Suppressor macrophage (primary cell): ENCODE data around the gene ATP8A2.
"Not testable (repeated sequence)": the region's sequence is repeated elsewhere in the genome, so short reads cannot be mapped to it uniquely, and the experiment has no call there.

ENCODE experiments used
- DNase-seq, 4 experiments: peaks; one replicate each; pipeline ENCODE4 v3.0.0-alpha.2; 2020 to 2022

The ATP8A2 gene

GRCh38 chr13:25771641-25772478, 400.1 kb downstream of the ATP8A2 start:
- no peak for DNase-seq

- not testable (repeated sequence) for DNase-seq
These were observed 400.8 kb downstream of the ATP8A2 start for GRCh38 chr13:25772534-25772933.

DNA sequence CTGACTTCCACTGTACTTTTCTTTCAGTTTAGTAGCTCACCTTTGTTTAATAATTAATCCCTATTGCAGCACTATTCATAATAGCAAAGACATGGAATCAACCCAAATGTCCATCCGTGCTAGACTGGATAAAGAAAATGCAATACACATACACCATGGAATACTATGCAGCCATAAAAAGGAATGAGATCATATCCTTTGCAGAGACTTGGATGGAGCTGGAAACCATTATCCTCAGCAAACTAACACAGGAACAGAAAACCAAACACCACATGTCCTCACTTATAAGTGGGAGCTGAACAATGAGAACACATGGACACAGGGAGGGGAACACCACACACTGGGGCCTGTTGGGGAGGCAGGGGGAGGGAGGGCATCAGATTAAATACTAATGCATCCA, 402.3 kb downstream of the ATP8A2 start:
- DNase-seq: not testable (repeated sequence)

DNA sequence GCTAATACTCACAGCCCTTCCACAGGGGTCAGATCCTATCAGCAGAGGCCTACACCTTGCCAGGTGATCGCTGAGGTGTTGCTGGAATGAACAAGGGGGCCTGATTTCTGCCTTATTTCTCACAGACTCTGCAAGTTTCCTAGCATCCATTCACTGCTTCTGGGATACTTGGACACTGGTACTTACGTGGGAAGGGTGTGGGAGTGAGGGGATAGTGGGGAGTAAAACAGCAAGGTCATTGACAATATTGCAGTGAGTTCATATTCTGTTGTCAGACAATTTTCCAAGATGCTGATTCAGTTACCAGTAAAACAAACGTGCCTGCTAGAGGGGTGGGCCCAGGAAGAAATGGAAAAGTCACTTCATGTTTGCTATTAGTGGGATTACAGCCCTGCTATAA, 403.5 kb downstream of the ATP8A2 start:
- DNase-seq: no peak

DNA sequence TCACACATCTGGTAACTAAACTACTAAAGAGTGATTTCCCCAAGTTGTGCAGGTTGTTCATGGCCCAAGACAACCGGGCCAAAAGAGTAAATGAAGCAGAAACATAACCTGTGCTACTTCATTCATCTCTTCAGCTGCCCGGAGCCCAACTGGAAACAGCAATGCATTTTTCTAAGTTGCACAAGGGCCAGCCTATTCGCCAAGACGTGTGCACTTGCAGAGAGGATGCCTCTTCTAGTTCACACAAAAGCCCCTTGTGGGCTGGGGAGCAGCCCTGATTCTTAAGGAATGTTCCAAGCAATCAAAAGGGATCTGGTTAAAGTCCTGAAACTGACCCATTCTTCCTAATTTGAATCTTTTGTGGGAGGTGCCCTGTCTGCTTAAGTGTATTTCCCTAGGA, 404.2 kb downstream of the ATP8A2 start:
- no peak for DNase-seq

DNA sequence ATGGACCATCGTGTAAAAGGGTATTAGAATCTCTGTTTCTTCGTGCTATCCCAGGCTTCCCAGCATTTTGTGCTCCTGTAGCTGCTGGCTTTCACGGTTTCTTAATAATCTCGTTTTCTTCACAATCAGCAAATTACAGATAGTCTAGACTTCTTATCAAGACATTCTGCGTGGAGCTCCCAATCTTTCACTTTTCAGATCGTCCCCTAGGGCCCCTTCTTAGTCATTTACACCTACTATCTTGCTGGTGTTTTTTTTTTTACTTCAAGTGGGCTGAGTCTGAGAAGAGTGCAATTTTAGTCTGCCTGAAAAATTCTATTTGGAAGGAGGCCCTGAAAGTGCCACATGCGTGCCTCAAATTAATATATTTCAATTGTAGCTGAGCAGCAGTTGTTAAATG, 404.9 kb downstream of the ATP8A2 start:
- no peak for DNase-seq

DNA sequence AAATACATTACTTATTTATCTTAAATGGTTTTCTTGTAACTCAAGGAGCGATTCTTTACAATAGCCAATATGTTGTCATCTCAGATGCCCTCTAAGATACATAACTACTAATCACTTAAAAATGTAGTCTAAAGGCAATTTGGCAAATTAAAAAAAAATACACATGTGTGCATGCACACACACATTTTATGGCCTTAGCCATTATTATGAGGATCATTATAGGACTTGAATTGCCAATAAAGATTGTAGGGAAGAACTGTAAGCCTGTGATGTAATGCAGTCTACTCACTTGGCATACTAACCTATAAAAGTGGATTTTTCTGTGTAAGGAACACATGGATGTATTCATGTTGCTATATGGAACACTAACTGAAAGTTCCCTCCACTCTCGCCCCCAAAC, 405.7 kb downstream of the ATP8A2 start:
- DNase-seq: no peak

GRCh38 chr13:25778365-25778764, 406.6 kb downstream of the ATP8A2 start:
- peak in 1 of 4 experiments; percentile 1 for DNase-seq

DNA sequence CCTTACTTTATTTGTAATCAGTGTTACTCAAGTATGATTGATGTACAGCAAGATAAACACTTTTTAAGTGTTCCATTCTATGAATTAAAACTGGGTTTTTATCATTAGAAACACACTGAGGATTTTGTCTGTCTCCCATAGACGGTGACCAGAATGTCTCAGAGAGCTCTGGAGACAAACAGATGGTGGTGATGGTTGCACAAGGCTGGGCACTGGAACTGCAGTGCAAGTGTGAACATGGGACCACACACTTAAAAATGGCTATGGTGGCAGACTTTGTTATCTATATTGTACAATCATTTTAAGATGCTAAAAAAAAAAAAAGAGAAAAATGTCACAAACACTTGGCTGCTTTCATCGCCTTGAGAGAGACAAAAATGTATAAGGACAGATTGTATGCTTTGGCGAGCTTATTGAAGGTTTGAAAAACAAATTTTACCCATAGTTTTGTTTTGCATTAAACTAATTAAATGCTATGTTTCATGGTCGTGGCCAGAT, 407.1 kb downstream of the ATP8A2 start:
- DNase-seq: no peak

- DNase-seq: no peak
These were observed 411.3 kb downstream of the ATP8A2 start for GRCh38 chr13:25783076-25783475.

GRCh38 chr13:25783601-25784024, 411.8 kb downstream of the ATP8A2 start:
- DNase-seq: no peak

DNA sequence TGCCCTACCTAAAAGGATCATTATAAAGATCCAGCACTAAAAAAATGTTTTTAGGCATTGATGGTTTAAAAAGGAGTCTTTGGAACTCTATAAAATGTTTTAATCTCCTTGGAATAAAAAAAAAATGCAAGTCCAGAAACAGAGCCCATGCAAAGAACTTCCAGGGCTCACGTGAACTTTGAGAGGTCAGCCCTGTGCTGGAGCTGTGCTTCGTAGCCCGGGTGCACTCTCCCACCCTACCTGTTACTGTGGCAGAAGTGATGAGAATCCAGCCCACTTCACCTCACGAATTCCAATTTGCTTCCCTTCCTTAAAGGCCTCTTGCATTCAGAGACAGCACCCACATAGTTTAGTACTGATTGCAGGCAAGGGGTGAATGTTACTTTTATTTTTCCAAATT, 412.3 kb downstream of the ATP8A2 start:
- DNase-seq: no peak

DNA sequence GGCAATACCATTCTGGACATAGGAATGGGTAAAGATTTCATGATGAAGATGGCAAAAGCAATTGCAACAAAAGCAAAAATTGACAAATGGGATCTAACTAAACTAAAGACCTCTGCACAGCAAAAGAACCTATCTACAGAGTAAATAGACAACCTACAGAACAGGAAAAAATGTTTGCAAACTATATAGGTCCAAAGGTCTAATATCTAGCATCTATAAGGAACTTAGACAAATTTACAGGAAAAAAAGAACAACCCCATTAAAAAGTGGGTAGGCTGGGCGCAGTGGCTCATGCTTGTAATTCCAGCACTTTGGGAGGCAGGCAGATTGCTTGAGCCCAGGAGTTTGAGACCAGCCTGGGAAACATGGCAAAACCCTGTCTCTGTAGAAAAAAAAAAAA, 418.4 kb downstream of the ATP8A2 start:
- not testable (repeated sequence) for DNase-seq

DNA sequence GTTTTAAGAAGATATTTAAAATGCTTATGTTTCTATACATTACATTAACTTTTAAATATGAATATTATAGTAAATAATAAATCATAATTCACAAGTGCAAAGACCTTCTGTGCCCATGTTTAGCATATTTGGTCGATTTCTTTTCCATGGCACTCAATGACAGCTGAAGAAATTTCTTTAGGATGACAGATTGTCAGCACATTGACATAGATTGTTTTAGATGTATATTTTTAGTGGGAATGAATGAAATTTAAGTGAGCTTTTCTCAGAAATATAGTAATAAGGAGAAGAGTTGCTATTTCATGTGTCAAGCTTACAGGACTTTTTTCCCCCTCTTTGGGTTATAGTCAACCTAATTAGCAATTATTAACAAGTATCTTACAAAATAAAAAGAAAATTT, 423.5 kb downstream of the ATP8A2 start:
- DNase-seq: no peak

DNA sequence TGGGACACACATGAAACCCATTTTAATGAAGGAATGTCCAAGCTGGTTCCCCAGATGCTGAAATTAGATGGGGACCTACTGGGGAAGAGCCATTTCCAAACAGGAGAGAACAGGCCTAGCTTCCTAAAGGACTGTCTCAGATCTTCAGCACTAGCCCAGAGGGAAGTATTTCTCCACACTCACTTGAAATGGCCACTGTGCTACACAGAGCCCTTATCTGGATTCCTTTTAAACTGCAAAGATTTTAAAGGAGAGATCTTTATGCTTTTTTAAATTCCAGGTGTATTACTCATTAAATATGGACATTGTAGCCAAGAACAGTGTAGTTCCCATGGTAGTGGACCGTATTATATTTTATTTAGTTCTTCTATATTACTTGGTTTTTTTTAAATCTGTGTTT, 424.7 kb downstream of the ATP8A2 start:
- DNase-seq: no peak

DNA sequence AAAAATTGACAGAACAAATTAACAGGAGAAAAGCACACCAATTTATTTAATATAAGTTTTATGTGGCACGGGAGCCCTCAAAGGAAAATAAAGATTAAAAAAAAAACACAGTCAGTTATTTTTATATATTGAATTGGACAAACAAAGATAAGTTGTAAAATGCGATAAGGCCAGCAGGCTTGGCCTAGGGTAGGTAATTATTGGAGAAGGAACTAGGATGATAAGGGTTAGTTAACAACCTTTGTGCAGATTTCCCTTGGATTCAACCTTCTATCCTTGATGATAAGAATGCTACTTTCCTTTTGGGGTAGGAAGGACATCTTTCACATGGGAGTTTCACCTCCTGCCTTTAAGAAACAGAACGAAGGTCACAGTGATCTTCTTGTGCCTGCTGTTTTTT, 427.2 kb downstream of the ATP8A2 start:
- DNase-seq: no peak

GRCh38 chr13:25800523-25800922, 428.7 kb downstream of the ATP8A2 start:
- no peak for DNase-seq

DNA sequence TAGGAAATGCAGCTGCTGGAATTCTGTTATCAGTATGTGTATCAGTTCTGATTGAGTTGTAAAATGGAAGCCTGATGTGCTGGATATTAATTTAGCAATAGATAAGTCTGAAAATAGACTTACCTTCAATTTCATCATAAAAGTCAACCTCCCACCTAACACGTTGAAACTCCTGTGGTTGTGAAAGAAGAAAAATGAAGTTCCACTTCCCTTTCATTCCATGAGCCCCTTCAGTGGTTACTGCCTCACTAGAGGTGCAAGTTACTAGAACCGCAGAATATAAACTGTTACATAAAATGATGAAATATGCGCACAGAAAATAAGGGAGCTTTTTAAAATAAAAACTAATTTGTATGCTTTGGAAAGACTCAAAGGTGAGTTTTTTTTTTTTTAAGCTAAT, 430.8 kb downstream of the ATP8A2 start:
- DNase-seq: peak in 1 of 4 experiments; percentile 2

DNA sequence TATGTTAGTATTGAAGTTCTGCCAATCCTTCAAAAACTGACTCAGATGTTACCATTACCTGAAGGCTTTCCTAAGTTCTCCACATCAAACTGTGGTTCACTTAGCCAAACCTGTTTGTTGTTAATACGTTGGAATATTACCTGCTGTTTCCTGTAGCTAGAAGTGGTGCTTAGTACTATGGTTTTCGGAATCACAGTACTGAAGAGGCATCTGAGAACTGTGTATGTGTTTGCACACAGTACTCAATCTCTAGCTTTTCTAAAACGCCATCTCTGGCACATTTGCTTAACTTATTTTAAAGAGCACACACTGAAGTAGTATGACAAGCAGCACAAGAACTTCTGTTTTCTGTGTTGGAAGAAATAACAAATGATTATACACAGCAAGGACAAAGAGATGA, 431.9 kb downstream of the ATP8A2 start:
- DNase-seq: no peak

GRCh38 chr13:25806264-25806974, 434.6 kb downstream of the ATP8A2 start:
- no peak for DNase-seq

GRCh38 chr13:25807562-25807961, 435.8 kb downstream of the ATP8A2 start:
- no peak for DNase-seq

- no peak for DNase-seq
These were observed 439.7 kb downstream of the ATP8A2 start for GRCh38 chr13:25811506-25811905.

- no peak for DNase-seq
These were observed 444.5 kb downstream of the ATP8A2 start for GRCh38 chr13:25816239-25816638.
